Endodermal cell (in vitro differentiated cells): ENCODE data around the gene DSTN. TPM values are rescaled to one million over a fixed set of nuclear protein-coding genes. Genes with fewer than 3 reads are reported as not detected.

Experiments
- DNase-seq: peaks from one replicate; pipeline ENCODE4 v3.0.0-alpha.2; 2017
- H3K27ac ChIP-seq: 2 replicates; pipeline ENCODE4 v1.5.1; 2013; ENCODE audit warnings: mild to moderate bottlenecking, low read depth, low read length, moderate library complexity
- H3K27me3 ChIP-seq: 2 replicates; pipeline ENCODE4 v1.6.1; 2013; ENCODE audit warnings: mild to moderate bottlenecking, low read length, moderate library complexity; ENCODE audit not compliant: insufficient read depth, control insufficient read depth, poor library complexity, severe bottlenecking
- H3K36me3 ChIP-seq: 2 replicates; pipeline ENCODE4 v1.7.0; 2013; ENCODE audit warnings: mild to moderate bottlenecking, low read length, moderate library complexity; ENCODE audit not compliant: control insufficient read depth, insufficient read depth
- H3K4me1 ChIP-seq: one replicate; pipeline ENCODE4 v1.7.0; 2013; ENCODE audit warnings: low read length; ENCODE audit not compliant: control insufficient read depth, insufficient read depth
- H3K4me3 ChIP-seq: 2 replicates; pipeline ENCODE4 v1.5.1; 2013; ENCODE audit warnings: mild to moderate bottlenecking, low read length, moderate library complexity
- H3K9ac ChIP-seq: 2 replicates; pipeline ENCODE4 v1.6.1; 2013; ENCODE audit warnings: mild to moderate bottlenecking, low read length, moderate library complexity; ENCODE audit not compliant: poor library complexity, severe bottlenecking; ENCODE audit errors: extremely low read depth
- H3K9me3 ChIP-seq: 2 replicates; pipeline ENCODE4 v1.6.1; 2013; ENCODE audit warnings: mild to moderate bottlenecking, low read length, moderate library complexity; ENCODE audit not compliant: control insufficient read depth
- H3K27ac Mint-ChIP-seq: 2 replicates; pipeline ENCODE4 v1.8.0; 2020; ENCODE audit warnings: mixed read lengths
- H3K27me3 Mint-ChIP-seq: 2 replicates; pipeline ENCODE4 v1.8.0; 2021; ENCODE audit warnings: mild to moderate bottlenecking, mixed read lengths; ENCODE audit not compliant: insufficient read depth
- H3K36me3 Mint-ChIP-seq: 2 replicates; pipeline ENCODE4 v1.8.0; 2020; ENCODE audit warnings: low read depth, mixed read lengths
- H3K4me1 Mint-ChIP-seq: 2 replicates; pipeline ENCODE4 v1.8.0; 2020; ENCODE audit warnings: mixed read lengths
- H3K4me3 Mint-ChIP-seq: 2 replicates; pipeline ENCODE4 v1.8.0; 2020; ENCODE audit warnings: mild to moderate bottlenecking, moderate library complexity, mixed read lengths
- H3K9me3 Mint-ChIP-seq: 2 replicates; pipeline ENCODE4 v1.8.0; 2020; ENCODE audit warnings: mild to moderate bottlenecking, mixed read lengths
- WGBS, 2 experiments: methylation state at CpG; one replicate each; pipeline versions ENCODE4 v1.1.5 to v1.1.7; 2013; ENCODE audit warnings: missing lambda C conversion rate in 2 of 2, mixed read lengths in 1 of 2; ENCODE audit not compliant: insufficient coverage in 1 of 2, insufficient read length in 1 of 2; 5-methylcytosine and 5-hydroxymethylcytosine counted together
- total RNA-seq, 2 donors: library from RNA; stranded (reverse); fragmentation: NEBNext Ultra II Directional in 1 of 2; extraction: Animal tissue kit (Norgen Biotek cat#: 25700) in 1 of 2; gene quantifications; 2 replicates in 1 of 2; 3 replicates in 1 of 2; pipeline ENCODE4 v1.2.1, GENCODE V29; 2021
- TF ChIP-seq, protein P1 (sequence below): fragments of 200-600 bp; sonication (generic); conservative IDR thresholded peaks from 2 replicates; pipeline ENCODE4 v1.5.0; 2021; ENCODE audit warnings: antibody characterized with exemption, mild to moderate bottlenecking

The DSTN gene
- total RNA-seq, 2 donors from 2014 or later: 196 to 204 TPM

DNA sequence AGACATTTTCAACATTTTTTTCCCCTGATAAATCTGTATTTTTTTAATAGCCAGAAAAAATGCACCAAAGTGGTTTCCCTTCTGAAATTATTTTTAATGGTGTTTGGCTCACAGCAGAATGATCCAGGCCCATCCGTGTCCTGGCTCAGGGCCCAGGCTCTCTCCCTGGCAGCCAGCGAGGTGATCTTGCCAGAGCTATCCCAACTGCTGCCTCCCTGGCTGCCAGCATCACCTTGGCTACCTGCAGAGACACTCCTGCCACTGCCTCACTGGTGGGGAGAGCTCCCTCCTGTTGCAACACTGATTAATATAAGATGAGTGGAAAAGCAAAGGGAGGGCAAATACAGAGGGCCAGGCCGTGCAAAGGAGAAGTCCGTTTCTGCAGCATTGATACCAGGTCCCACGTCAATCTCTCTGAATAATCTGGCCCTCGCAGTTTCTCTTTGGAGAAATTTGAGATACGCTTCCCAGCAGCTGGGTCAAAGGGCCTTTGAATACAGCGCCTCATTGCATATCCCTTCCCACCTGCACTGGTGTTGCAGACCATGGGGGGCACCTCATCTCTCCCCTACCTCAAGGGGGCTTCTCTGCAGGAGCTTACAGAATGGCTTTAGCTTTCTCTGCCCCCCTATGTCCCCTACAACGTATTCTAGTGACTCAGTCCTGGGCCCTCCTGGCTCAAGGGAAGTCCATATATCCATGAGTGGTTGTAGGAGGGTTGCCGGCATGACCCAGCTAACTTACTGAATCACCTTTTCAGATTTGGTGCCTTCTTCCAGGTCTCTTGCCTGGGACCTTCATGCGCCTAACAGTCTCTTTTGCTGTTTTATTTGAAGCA, 12.8 kb upstream of the DSTN start:
- no peak overlapping the region for H3K4me3 ChIP-seq
- no peaks in the 10 kb centered on the region for H3K27me3 ChIP-seq
- WGBS, 2 experiments: 80 to 82% methylated on average over 6 to 11 of the region's 11 CpGs
- TF ChIP-seq, protein P1, sequence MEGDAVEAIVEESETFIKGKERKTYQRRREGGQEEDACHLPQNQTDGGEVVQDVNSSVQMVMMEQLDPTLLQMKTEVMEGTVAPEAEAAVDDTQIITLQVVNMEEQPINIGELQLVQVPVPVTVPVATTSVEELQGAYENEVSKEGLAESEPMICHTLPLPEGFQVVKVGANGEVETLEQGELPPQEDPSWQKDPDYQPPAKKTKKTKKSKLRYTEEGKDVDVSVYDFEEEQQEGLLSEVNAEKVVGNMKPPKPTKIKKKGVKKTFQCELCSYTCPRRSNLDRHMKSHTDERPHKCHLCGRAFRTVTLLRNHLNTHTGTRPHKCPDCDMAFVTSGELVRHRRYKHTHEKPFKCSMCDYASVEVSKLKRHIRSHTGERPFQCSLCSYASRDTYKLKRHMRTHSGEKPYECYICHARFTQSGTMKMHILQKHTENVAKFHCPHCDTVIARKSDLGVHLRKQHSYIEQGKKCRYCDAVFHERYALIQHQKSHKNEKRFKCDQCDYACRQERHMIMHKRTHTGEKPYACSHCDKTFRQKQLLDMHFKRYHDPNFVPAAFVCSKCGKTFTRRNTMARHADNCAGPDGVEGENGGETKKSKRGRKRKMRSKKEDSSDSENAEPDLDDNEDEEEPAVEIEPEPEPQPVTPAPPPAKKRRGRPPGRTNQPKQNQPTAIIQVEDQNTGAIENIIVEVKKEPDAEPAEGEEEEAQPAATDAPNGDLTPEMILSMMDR: no peak
- no peaks in the 10 kb centered on the region for H3K27me3 Mint-ChIP-seq
- H3K27ac ChIP-seq: no peak overlapping the region
- peak; percentile 54 for DNase-seq
- H3K36me3 ChIP-seq: no peaks in the 10 kb centered on the region
- peaks cover 16% of the 10 kb centered on the region for H3K4me1 Mint-ChIP-seq
- peak overlapping the region; percentile 48 for H3K27ac Mint-ChIP-seq
- H3K4me3 Mint-ChIP-seq: no peak overlapping the region
- H3K9me3 Mint-ChIP-seq: no peaks in the 10 kb centered on the region
- no peaks in the 10 kb centered on the region for H3K4me1 ChIP-seq
- H3K9me3 ChIP-seq: no peaks in the 10 kb centered on the region
- no peaks in the 10 kb centered on the region for H3K36me3 Mint-ChIP-seq
- H3K9ac ChIP-seq: no peak overlapping the region

DNA sequence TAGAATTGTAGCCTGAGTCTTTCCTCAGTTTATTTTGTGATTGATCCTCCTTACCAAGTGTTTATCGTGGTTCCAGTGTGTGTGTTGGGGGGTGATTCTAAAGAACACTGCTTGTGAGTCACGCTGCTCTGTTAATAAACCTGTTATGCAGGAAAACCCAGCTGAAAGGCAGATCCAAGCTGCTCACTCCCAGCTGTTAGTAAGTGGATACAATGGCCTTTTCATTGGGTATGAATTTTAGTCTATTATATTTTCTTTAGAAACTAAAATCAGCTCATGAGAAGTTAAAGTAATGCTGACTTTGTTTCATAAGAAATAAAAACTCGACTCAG, 12.2 kb upstream of the DSTN start:
- H3K4me1 ChIP-seq: no peaks in the 10 kb centered on the region
- no peak overlapping the region for H3K9ac ChIP-seq
- H3K36me3 ChIP-seq: no peaks in the 10 kb centered on the region
- H3K27me3 Mint-ChIP-seq: no peaks in the 10 kb centered on the region
- no peaks in the 10 kb centered on the region for H3K27me3 ChIP-seq
- H3K4me3 ChIP-seq: no peak overlapping the region
- no peaks in the 10 kb centered on the region for H3K9me3 Mint-ChIP-seq
- H3K27ac ChIP-seq: no peak overlapping the region
- H3K36me3 Mint-ChIP-seq: no peaks in the 10 kb centered on the region
- 88% methylated on average over 3 of the region's 3 CpGs; no CpG with 5 or more reads in 1 of the 2 experiments for WGBS, 2 experiments
- H3K9me3 ChIP-seq: no peaks in the 10 kb centered on the region
- H3K4me1 Mint-ChIP-seq: peaks cover 16% of the 10 kb centered on the region
- H3K4me3 Mint-ChIP-seq: no peak overlapping the region
- TF ChIP-seq, protein P1: no peak
- no peak for DNase-seq
- H3K27ac Mint-ChIP-seq: peak overlapping the region; percentile 48

GRCh38 chr20:17558154-17558940, 11.5 kb upstream of the DSTN start:
- H3K36me3 ChIP-seq: no peaks in the 10 kb centered on the region
- H3K4me1 ChIP-seq: no peaks in the 10 kb centered on the region
- H3K27ac ChIP-seq: no peak overlapping the region
- no peaks in the 10 kb centered on the region for H3K27me3 ChIP-seq
- TF ChIP-seq, protein P1: no peak
- H3K9me3 Mint-ChIP-seq: no peaks in the 10 kb centered on the region
- peak overlapping the region; percentile 80 for H3K27ac Mint-ChIP-seq
- no peak overlapping the region for H3K4me3 Mint-ChIP-seq
- DNase-seq: peak; percentile 81
- H3K36me3 Mint-ChIP-seq: no peaks in the 10 kb centered on the region
- H3K4me3 ChIP-seq: no peak overlapping the region
- peaks cover 18% of the 10 kb centered on the region for H3K4me1 Mint-ChIP-seq
- no peaks in the 10 kb centered on the region for H3K9me3 ChIP-seq
- no peak overlapping the region for H3K9ac ChIP-seq
- H3K27me3 Mint-ChIP-seq: no peaks in the 10 kb centered on the region
- WGBS, 2 experiments: 90 to 95% methylated on average over 7 of the region's 7 CpGs
